Measurements from ENCODE around the gene SH3GL1.
A peak's percentile ranks its signal among the peaks of the same experiment; 100 is the strongest.

Gene SH3GL1

GRCh38 chr19:4431808-4432674, 31.7 kb upstream of the SH3GL1 start:
- DNase-seq = no peak

- DNase-seq = no peak
These were observed 30.9 kb upstream of the SH3GL1 start for GRCh38 chr19:4431296-4431695.

GRCh38 chr19:4430760-4431159, 30.4 kb upstream of the SH3GL1 start:
- no peak for DNase-seq

GRCh38 chr19:4429771-4430171, 29.4 kb upstream of the SH3GL1 start:
- DNase-seq = no peak

GRCh38 chr19:4429256-4429655, 28.9 kb upstream of the SH3GL1 start:
- no peak for DNase-seq

GRCh38 chr19:4428326-4428975, 28.1 kb upstream of the SH3GL1 start:
- no peak for DNase-seq

GRCh38 chr19:4425537-4425936, 25.2 kb upstream of the SH3GL1 start:
- DNase-seq = no peak

- DNase-seq = no peak
These were observed 23.2 kb upstream of the SH3GL1 start for GRCh38 chr19:4423416-4424126.

- DNase-seq = no peak
These were observed 15.9 kb upstream of the SH3GL1 start for GRCh38 chr19:4416268-4416667.

- no peak for DNase-seq
These were observed 15.0 kb upstream of the SH3GL1 start for GRCh38 chr19:4415352-4415751.

GRCh38 chr19:4414800-4415321, 14.5 kb upstream of the SH3GL1 start:
- no peak for DNase-seq

GRCh38 chr19:4414144-4414799, 13.9 kb upstream of the SH3GL1 start:
- no peak for DNase-seq

- no peak for DNase-seq
These were observed 13.2 kb upstream of the SH3GL1 start for GRCh38 chr19:4413588-4413987.

GRCh38 chr19:4409123-4409933, 9.0 kb upstream of the SH3GL1 start:
- DNase-seq = no peak

GRCh38 chr19:4406626-4407025, 6.3 kb upstream of the SH3GL1 start:
- DNase-seq = no peak

GRCh38 chr19:4405977-4406376, 5.6 kb upstream of the SH3GL1 start:
- no peak for DNase-seq

- DNase-seq = no peak
These were observed 2.8 kb upstream of the SH3GL1 start for GRCh38 chr19:4403005-4403761.

GRCh38 chr19:4402171-4403004, 2.0 kb upstream of the SH3GL1 start, which contains the start of gene CHAF1A:
Gene CHAF1A, plus strand, starts transcription at chr19:4402640. Its CDS starts 123 bp downstream, at chr19:4402763.
- peak; percentile 98 for DNase-seq

- DNase-seq = no peak
These were observed 1.4 kb upstream of the SH3GL1 start for GRCh38 chr19:4401769-4402170.

- DNase-seq = peak; percentile 13
These were observed 574 bp downstream of the SH3GL1 start for GRCh38 chr19:4399812-4400134.
